Astrocyte (in vitro differentiated cells and primary cell): Measurements from ENCODE around the gene SPSB3. TPM values are rescaled to one million over a fixed set of nuclear protein-coding genes. Genes with fewer than 3 reads are reported as not detected.

Source experiments
- DNase-seq: peaks from one replicate; pipeline ENCODE4 v3.0.0-alpha.2; 2010; ENCODE audit warnings: low read depth
- FAIRE-seq: peaks from 2 replicates; lab custom pipeline; 2011; peaks lifted over from hg19 to GRCh38; lab: Jason Lieb, UNC
- H2AFZ ChIP-seq: 2 replicates; pipeline ENCODE4 v1.6.0; 2012; ENCODE audit warnings: low read depth, low read length, inconsistent platforms
- H3K27ac ChIP-seq: 2 replicates; pipeline ENCODE4 v1.5.1; 2011; ENCODE audit warnings: low read depth, low read length, inconsistent platforms
- H3K27me3 ChIP-seq: 2 replicates; pipeline ENCODE4 v1.6.0; 2011; ENCODE audit warnings: low read length, inconsistent platforms; ENCODE audit not compliant: insufficient read depth
- H3K36me3 ChIP-seq: 2 replicates; pipeline ENCODE4 v1.5.1; 2011; ENCODE audit warnings: low read length, inconsistent platforms; ENCODE audit not compliant: insufficient read depth
- H3K4me1 ChIP-seq: 2 replicates; pipeline ENCODE4 v1.5.1; 2011; ENCODE audit warnings: low read length, inconsistent platforms; ENCODE audit not compliant: insufficient read depth
- H3K4me2 ChIP-seq: 2 replicates; pipeline ENCODE4 v1.6.0; 2012; ENCODE audit warnings: low read length, inconsistent platforms
- H3K4me3 ChIP-seq: 2 replicates; pipeline ENCODE4 v1.5.1; 2011; ENCODE audit warnings: low read depth, mild to moderate bottlenecking, low read length, inconsistent platforms; ENCODE audit not compliant: insufficient read depth
- H3K79me2 ChIP-seq: 2 replicates; pipeline ENCODE4 v1.6.0; 2012; ENCODE audit warnings: mild to moderate bottlenecking, low read length, inconsistent platforms; ENCODE audit not compliant: insufficient read depth
- H3K9ac ChIP-seq: 2 replicates; pipeline ENCODE4 v1.6.0; 2012; ENCODE audit warnings: mild to moderate bottlenecking, low read length, inconsistent platforms
- H3K9me3 ChIP-seq: 2 replicates; pipeline ENCODE4 v1.5.1; 2012; ENCODE audit warnings: low read depth, mild to moderate bottlenecking, low read length, inconsistent platforms; ENCODE audit not compliant: insufficient read depth
- H4K20me1 ChIP-seq: 2 replicates; pipeline ENCODE4 v1.6.0; 2012; ENCODE audit warnings: low read length, inconsistent platforms; ENCODE audit not compliant: insufficient read depth
- H3K27ac Mint-ChIP-seq: one replicate; pipeline ENCODE4 v1.8.0; 2021; ENCODE audit warnings: mild to moderate bottlenecking, mixed read lengths; ENCODE audit not compliant: unreplicated experiment
- H3K27me3 Mint-ChIP-seq: one replicate; pipeline ENCODE4 v1.8.0; 2021; ENCODE audit warnings: low read depth, mixed read lengths; ENCODE audit not compliant: unreplicated experiment
- H3K36me3 Mint-ChIP-seq: one replicate; pipeline ENCODE4 v1.8.0; 2021; ENCODE audit warnings: low read depth, mixed read lengths; ENCODE audit not compliant: unreplicated experiment
- H3K4me1 Mint-ChIP-seq: one replicate; pipeline ENCODE4 v1.8.0; 2021; ENCODE audit warnings: low read depth, mixed read lengths; ENCODE audit not compliant: unreplicated experiment
- H3K4me3 Mint-ChIP-seq: one replicate; pipeline ENCODE4 v1.8.0; 2021; ENCODE audit warnings: mild to moderate bottlenecking, moderate library complexity, mixed read lengths; ENCODE audit not compliant: unreplicated experiment
- H3K9me3 Mint-ChIP-seq: one replicate; pipeline ENCODE4 v1.8.0; 2021; ENCODE audit warnings: mild to moderate bottlenecking, mixed read lengths; ENCODE audit not compliant: unreplicated experiment
- EZH2 ChIP-seq: IDR thresholded peaks from 2 replicates; pipeline ENCODE4 v1.6.1; 2012; ENCODE audit warnings: mild to moderate bottlenecking, low read length, inconsistent platforms; ENCODE audit not compliant: insufficient read depth
- total RNA-seq: library from RNA; stranded (reverse); gene quantifications from 2 replicates; pipeline ENCODE4 v1.2.1, GENCODE V29; 2021
- TF ChIP-seq, protein P1 (sequence below): IDR thresholded peaks from 2 replicates; pipeline ENCODE4 v1.5.1; 2011; ENCODE audit warnings: low read depth, mild to moderate bottlenecking, inconsistent platforms, low read length, moderate library complexity; ENCODE audit not compliant: insufficient read depth

Gene SPSB3
- total RNA-seq, 1 donor from 2014 or later, result 23.3 TPM

DNA sequence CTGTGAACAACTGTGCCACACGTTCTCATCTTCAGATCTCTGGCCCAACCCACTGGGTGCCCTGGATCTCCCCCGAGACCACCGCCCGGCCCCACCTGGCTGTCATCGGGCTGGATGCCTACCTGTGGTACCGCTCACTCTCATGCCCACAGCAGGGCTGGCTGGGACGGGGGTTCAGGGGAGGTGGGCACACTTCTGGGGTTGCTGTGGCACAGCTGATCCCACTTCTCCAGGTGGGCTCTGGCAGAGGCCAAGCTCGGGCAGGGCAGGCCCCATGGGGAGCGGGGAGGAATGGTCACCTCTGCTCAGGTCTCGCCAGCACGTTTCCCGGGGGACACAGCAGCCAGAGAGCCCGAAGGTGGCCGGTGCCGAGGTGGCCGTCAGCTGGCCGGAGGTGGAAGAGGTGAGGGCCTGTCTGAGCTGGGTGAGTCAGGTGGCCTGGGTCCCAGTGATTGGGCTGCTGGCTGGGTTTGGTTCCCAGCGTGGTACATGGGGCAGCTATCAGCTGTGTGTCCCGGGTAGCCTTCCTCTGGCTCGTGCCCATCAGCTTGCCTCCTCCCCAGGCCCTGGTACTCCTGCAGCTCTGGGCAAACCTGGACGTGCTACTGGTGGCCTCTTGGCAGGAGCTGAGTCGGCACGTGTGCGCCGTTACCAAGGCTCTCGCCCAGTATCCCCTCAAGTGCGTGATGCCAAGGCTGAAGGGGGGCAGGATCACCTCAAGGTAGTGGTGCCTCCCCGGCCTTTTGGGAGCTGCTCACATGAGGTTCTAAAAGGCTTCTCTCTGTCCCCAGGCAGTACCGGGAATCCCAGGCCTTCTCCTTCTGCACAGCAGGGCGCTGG lies 7.1 kb downstream of the SPSB3 start:
- H4K20me1 ChIP-seq, result peaks cover 38% of the 10 kb centered on the region
- H3K4me3 ChIP-seq, result no peak overlapping the region
- H3K36me3 ChIP-seq, result no peaks in the 10 kb centered on the region
- H2AFZ ChIP-seq, result no peak overlapping the region
- Mint-ChIP-seq H3K4me1 (peaks cover 4% of the 10 kb centered on the region), H3K27ac (no peak overlapping the region), H3K4me3 (peak overlapping the region; percentile 54), H3K36me3 (no peaks in the 10 kb centered on the region), H3K9me3 (no peaks in the 10 kb centered on the region), H3K27me3 (no peaks in the 10 kb centered on the region)
- peaks cover 24% of the 10 kb centered on the region for H3K4me1 ChIP-seq
- H3K79me2 ChIP-seq, result peaks cover 41% of the 10 kb centered on the region
- H3K4me2 ChIP-seq, result peak overlapping the region; percentile 91
- H3K9me3 ChIP-seq, result no peaks in the 10 kb centered on the region
- H3K9ac ChIP-seq, result peak overlapping the region; percentile 91
- TF ChIP-seq EZH2, result no peak
- TF ChIP-seq, protein P1, sequence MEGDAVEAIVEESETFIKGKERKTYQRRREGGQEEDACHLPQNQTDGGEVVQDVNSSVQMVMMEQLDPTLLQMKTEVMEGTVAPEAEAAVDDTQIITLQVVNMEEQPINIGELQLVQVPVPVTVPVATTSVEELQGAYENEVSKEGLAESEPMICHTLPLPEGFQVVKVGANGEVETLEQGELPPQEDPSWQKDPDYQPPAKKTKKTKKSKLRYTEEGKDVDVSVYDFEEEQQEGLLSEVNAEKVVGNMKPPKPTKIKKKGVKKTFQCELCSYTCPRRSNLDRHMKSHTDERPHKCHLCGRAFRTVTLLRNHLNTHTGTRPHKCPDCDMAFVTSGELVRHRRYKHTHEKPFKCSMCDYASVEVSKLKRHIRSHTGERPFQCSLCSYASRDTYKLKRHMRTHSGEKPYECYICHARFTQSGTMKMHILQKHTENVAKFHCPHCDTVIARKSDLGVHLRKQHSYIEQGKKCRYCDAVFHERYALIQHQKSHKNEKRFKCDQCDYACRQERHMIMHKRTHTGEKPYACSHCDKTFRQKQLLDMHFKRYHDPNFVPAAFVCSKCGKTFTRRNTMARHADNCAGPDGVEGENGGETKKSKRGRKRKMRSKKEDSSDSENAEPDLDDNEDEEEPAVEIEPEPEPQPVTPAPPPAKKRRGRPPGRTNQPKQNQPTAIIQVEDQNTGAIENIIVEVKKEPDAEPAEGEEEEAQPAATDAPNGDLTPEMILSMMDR, result no peak
- no peak for FAIRE-seq
- no peak overlapping the region for H3K27ac ChIP-seq
- no peak for DNase-seq
- H3K27me3 ChIP-seq, result no peaks in the 10 kb centered on the region

DNA sequence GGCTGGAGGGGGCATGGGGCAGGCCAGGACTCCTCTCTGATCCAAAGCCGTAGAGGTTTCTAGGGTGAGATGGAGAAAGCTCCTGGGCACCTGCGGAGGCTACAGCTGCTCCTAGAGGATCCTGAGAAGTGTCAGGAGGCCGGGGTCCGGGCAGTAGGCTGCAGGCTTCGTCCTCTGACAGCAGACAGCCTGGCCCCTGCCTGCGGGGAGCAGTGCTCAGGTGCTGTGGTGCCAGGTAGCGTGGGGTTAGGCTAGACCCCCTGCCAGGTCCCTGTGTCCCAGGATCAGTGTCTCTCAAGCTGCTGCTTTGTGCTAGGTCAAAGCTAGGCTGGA lies 8.0 kb downstream of the SPSB3 start:
- Mint-ChIP-seq H3K4me3 (peak overlapping the region; percentile 54), H3K27me3 (no peaks in the 10 kb centered on the region), H3K9me3 (no peaks in the 10 kb centered on the region), H3K4me1 (peaks cover 6% of the 10 kb centered on the region), H3K27ac (no peak overlapping the region), H3K36me3 (no peaks in the 10 kb centered on the region)
- no peaks in the 10 kb centered on the region for H3K9me3 ChIP-seq
- peak overlapping the region; percentile 5 for H3K4me3 ChIP-seq
- peak overlapping the region; percentile 91 for H3K4me2 ChIP-seq
- H3K36me3 ChIP-seq, result no peaks in the 10 kb centered on the region
- no peak overlapping the region for H2AFZ ChIP-seq
- no peak for DNase-seq
- peak overlapping the region; percentile 91 for H3K9ac ChIP-seq
- peaks cover 41% of the 10 kb centered on the region for H3K79me2 ChIP-seq
- no peak for FAIRE-seq
- H3K27me3 ChIP-seq, result no peaks in the 10 kb centered on the region
- no peak overlapping the region for H3K27ac ChIP-seq
- H3K4me1 ChIP-seq, result peaks cover 26% of the 10 kb centered on the region
- TF ChIP-seq EZH2, result no peak
- TF ChIP-seq, protein P1, result no peak
- peaks cover 43% of the 10 kb centered on the region for H4K20me1 ChIP-seq
